ENCODE measurements around the gene GRB10.

The GRB10 gene

DNA sequence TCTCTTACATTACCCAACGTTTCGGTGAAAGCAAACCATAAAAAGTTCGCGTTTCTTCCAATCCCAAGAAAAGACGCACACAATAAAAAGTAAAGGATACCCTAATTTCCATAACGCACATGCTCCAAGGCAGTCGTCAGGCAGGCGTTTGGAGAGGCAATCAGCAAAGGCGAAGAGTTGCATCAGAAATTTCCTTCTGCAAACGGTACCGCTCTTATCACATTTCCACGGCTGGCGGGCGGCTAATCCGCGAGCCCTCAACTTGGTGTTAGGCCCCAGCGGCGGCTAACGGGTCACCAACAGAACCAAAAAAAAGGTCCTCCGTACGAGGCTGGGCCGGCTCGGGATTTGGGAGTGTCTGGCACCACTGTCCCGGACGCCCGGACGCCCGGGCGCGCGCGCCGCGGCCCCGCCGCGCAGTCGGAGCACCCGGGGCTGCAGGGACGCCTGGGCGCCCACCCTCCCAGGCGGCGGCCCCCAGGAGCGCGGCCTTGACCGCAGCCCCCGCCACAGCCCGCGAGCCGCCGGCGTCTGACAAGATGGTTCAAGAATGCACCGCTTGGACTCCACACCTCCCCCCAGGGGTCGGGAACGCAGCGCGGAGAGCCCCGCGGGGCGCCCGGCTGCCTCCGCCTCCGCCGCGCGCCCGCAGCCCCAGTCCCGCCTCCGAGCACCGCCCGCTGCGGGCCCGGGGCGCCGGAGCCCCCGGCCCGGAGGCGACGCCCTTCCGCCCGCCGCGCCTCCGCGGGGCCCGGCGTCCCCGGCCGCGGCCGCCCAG lies 9.8 kb upstream of the GRB10 start:
- TF ChIP-seq, protein P1, sequence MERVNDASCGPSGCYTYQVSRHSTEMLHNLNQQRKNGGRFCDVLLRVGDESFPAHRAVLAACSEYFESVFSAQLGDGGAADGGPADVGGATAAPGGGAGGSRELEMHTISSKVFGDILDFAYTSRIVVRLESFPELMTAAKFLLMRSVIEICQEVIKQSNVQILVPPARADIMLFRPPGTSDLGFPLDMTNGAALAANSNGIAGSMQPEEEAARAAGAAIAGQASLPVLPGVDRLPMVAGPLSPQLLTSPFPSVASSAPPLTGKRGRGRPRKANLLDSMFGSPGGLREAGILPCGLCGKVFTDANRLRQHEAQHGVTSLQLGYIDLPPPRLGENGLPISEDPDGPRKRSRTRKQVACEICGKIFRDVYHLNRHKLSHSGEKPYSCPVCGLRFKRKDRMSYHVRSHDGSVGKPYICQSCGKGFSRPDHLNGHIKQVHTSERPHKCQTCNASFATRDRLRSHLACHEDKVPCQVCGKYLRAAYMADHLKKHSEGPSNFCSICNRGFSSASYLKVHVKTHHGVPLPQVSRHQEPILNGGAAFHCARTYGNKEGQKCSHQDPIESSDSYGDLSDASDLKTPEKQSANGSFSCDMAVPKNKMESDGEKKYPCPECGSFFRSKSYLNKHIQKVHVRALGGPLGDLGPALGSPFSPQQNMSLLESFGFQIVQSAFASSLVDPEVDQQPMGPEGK (CRISPR knock-in tag; IDR thresholded peaks at IDR 0.05; ENCODE audit: borderline replicate concordance), result no peak
- TF ChIP-seq BACH2 (CRISPR knock-in tag; IDR thresholded peaks at IDR 0.05; ENCODE audit: borderline replicate concordance) (no peak), ZFP30 (CRISPR knock-in tag; IDR thresholded peaks at IDR 0.05) (no peak), CSDC2 (CRISPR knock-in tag; IDR thresholded peaks at IDR 0.05) (no peak), TCF4 (CRISPR knock-in tag; IDR thresholded peaks at IDR 0.05; ENCODE audit: borderline replicate concordance) (no peak), ARNTL (CRISPR knock-in tag; IDR thresholded peaks at IDR 0.05; ENCODE audit: borderline replicate concordance, low read depth) (no peak), ZFP3 (CRISPR knock-in tag; IDR thresholded peaks at IDR 0.05) (no peak), OSR1 (CRISPR knock-in tag; IDR thresholded peaks at IDR 0.05) (no peak), ZNF70 (CRISPR knock-in tag; IDR thresholded peaks at IDR 0.05) (no peak), RARB (CRISPR knock-in tag; IDR thresholded peaks at IDR 0.05) (no peak), SNAI2 (CRISPR knock-in tag; IDR thresholded peaks at IDR 0.05) (no peak), ESRRG (CRISPR knock-in tag; IDR thresholded peaks at IDR 0.05) (no peak), ISL1 (CRISPR knock-in tag; IDR thresholded peaks at IDR 0.05) (no peak), TOX (CRISPR knock-in tag; IDR thresholded peaks at IDR 0.05; ENCODE audit: borderline replicate concordance) (no peak), ZNF8 (CRISPR knock-in tag; IDR thresholded peaks at IDR 0.05) (no peak), ZC3H10 (CRISPR knock-in tag; IDR thresholded peaks at IDR 0.05) (no peak), ZNF565 (CRISPR knock-in tag; conservative IDR thresholded peaks at IDR 0.05; ENCODE audit: low read depth) (no peak)
- TF ChIP-seq, protein P2, sequence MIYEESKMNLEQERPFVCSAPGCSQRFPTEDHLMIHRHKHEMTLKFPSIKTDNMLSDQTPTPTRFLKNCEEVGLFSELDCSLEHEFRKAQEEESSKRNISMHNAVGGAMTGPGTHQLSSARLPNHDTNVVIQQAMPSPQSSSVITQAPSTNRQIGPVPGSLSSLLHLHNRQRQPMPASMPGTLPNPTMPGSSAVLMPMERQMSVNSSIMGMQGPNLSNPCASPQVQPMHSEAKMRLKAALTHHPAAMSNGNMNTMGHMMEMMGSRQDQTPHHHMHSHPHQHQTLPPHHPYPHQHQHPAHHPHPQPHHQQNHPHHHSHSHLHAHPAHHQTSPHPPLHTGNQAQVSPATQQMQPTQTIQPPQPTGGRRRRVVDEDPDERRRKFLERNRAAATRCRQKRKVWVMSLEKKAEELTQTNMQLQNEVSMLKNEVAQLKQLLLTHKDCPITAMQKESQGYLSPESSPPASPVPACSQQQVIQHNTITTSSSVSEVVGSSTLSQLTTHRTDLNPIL (CRISPR knock-in tag; IDR thresholded peaks at IDR 0.05; ENCODE audit: low read depth), result no peak
- TF ChIP-seq, protein P3, sequence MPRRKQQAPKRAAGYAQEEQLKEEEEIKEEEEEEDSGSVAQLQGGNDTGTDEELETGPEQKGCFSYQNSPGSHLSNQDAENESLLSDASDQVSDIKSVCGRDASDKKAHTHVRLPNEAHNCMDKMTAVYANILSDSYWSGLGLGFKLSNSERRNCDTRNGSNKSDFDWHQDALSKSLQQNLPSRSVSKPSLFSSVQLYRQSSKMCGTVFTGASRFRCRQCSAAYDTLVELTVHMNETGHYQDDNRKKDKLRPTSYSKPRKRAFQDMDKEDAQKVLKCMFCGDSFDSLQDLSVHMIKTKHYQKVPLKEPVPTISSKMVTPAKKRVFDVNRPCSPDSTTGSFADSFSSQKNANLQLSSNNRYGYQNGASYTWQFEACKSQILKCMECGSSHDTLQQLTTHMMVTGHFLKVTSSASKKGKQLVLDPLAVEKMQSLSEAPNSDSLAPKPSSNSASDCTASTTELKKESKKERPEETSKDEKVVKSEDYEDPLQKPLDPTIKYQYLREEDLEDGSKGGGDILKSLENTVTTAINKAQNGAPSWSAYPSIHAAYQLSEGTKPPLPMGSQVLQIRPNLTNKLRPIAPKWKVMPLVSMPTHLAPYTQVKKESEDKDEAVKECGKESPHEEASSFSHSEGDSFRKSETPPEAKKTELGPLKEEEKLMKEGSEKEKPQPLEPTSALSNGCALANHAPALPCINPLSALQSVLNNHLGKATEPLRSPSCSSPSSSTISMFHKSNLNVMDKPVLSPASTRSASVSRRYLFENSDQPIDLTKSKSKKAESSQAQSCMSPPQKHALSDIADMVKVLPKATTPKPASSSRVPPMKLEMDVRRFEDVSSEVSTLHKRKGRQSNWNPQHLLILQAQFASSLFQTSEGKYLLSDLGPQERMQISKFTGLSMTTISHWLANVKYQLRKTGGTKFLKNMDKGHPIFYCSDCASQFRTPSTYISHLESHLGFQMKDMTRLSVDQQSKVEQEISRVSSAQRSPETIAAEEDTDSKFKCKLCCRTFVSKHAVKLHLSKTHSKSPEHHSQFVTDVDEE (CRISPR knock-in tag; IDR thresholded peaks at IDR 0.05), result no peak
- TF ChIP-seq, protein P4, sequence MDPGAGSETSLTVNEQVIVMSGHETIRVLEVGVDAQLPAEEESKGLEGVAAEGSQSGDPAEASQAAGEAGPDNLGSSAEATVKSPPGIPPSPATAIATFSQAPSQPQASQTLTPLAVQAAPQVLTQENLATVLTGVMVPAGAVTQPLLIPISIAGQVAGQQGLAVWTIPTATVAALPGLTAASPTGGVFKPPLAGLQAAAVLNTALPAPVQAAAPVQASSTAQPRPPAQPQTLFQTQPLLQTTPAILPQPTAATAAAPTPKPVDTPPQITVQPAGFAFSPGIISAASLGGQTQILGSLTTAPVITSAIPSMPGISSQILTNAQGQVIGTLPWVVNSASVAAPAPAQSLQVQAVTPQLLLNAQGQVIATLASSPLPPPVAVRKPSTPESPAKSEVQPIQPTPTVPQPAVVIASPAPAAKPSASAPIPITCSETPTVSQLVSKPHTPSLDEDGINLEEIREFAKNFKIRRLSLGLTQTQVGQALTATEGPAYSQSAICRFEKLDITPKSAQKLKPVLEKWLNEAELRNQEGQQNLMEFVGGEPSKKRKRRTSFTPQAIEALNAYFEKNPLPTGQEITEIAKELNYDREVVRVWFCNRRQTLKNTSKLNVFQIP (CRISPR knock-in tag; IDR thresholded peaks at IDR 0.05; ENCODE audit: borderline replicate concordance, low read depth), result no peak
- peak; percentile 18 for ATAC-seq

DNA sequence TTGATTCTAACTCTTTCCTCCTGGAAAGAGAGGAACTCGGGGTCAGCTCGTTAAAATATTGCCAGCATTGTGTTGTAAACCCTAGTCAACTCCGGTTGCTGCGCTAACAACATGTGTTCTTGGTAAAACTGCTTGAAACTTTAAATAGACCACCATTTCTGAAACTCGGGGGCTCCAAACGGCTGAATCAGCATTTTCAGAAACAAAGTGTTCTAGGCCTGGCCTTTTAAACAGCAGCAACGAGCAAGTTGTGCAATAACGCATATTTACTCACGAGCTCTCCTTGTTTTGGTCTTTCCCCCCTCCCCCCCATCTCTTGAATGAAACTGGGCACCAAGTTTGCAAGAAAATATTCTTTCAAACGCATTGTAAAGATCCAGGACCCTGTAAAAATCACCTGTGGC lies 9.2 kb upstream of the GRB10 start:
- ATAC-seq, result no peak
- TF ChIP-seq TCF4 (CRISPR knock-in tag; IDR thresholded peaks at IDR 0.05; ENCODE audit: borderline replicate concordance) (no peak), PPARA (CRISPR knock-in tag; IDR thresholded peaks at IDR 0.05; ENCODE audit: borderline replicate concordance) (no peak), TOX (CRISPR knock-in tag; IDR thresholded peaks at IDR 0.05; ENCODE audit: borderline replicate concordance) (no peak), RARB (CRISPR knock-in tag; IDR thresholded peaks at IDR 0.05) (no peak), ISL1 (CRISPR knock-in tag; IDR thresholded peaks at IDR 0.05) (no peak), ZFP3 (CRISPR knock-in tag; IDR thresholded peaks at IDR 0.05) (no peak), CSDC2 (CRISPR knock-in tag; IDR thresholded peaks at IDR 0.05) (no peak), ZC3H10 (CRISPR knock-in tag; IDR thresholded peaks at IDR 0.05) (no peak), ZNF565 (CRISPR knock-in tag; conservative IDR thresholded peaks at IDR 0.05; ENCODE audit: low read depth) (no peak), ARNTL (CRISPR knock-in tag; IDR thresholded peaks at IDR 0.05; ENCODE audit: borderline replicate concordance, low read depth) (no peak), BACH2 (CRISPR knock-in tag; IDR thresholded peaks at IDR 0.05; ENCODE audit: borderline replicate concordance) (no peak), ESRRG (CRISPR knock-in tag; IDR thresholded peaks at IDR 0.05) (no peak), OSR1 (CRISPR knock-in tag; IDR thresholded peaks at IDR 0.05) (no peak), ZFP30 (CRISPR knock-in tag; IDR thresholded peaks at IDR 0.05) (no peak), GLIS3 (CRISPR knock-in tag; IDR thresholded peaks at IDR 0.05) (no peak)
- TF ChIP-seq, protein P3 (CRISPR knock-in tag; IDR thresholded peaks at IDR 0.05), result no peak
- TF ChIP-seq, protein P4 (CRISPR knock-in tag; IDR thresholded peaks at IDR 0.05; ENCODE audit: borderline replicate concordance, low read depth), result no peak
- TF ChIP-seq, protein P2 (CRISPR knock-in tag; IDR thresholded peaks at IDR 0.05; ENCODE audit: low read depth), result no peak
